Measurements from ENCODE around the gene NKTR. TPM values are rescaled to one million over a fixed set of nuclear protein-coding genes. Genes with fewer than 3 reads are reported as not detected.
A peak's percentile ranks its signal among the peaks of the same experiment; 100 is the strongest.

The NKTR gene
- total and polyA plus RNA-seq, 2 of the 13 experiments (the other 11 are each of a cell fraction or from before 2014, with no cell fraction given): 41.3 to 59.6 TPM

GRCh38 chr3:42581709-42582473 lies 18.6 kb upstream of the NKTR start, which contains the start of gene SEC22C (continued):
- TF ChIP-seq KDM4B (CRISPR knock-in tag; IDR thresholded peaks at IDR 0.05) (no peak; the same call in 1 of the 2 replicates), ZNF773 (CRISPR knock-in tag; IDR thresholded peaks at IDR 0.05; ENCODE audit: borderline replicate concordance) (no peak; the same call in 1 of the 2 replicates), ZNF431 (CRISPR knock-in tag; IDR thresholded peaks at IDR 0.05; ENCODE audit: borderline replicate concordance, low read depth) (no peak), CTCF (CRISPR knock-in tag; IDR thresholded peaks at IDR 0.05) (peak; percentile 80), ZNF556 (CRISPR knock-in tag; IDR thresholded peaks at IDR 0.05; ENCODE audit: borderline replicate concordance) (no peak; the same call in 1 of the 2 replicates), ADNP (CRISPR knock-in tag; IDR thresholded peaks at IDR 0.05) (no peak), TFDP2 (CRISPR knock-in tag; IDR thresholded peaks at IDR 0.05) (peak; percentile 94), ZNF30 (CRISPR knock-in tag; IDR thresholded peaks at IDR 0.05) (no peak), ZFP90 (CRISPR knock-in tag; IDR thresholded peaks at IDR 0.05; ENCODE audit: borderline replicate concordance) (no peak; the same call in 1 of the 2 replicates), ZNF275 (CRISPR knock-in tag; IDR thresholded peaks at IDR 0.05; ENCODE audit: borderline replicate concordance) (no peak), ZBTB25 (CRISPR knock-in tag; IDR thresholded peaks at IDR 0.05) (peak; percentile 55; the same call in 1 of the 2 replicates), LCORL (IDR thresholded peaks at IDR 0.05) (no peak), LCORL (CRISPR knock-in tag; IDR thresholded peaks at IDR 0.05) (peak; percentile 72), YEATS2 (CRISPR knock-in tag; IDR thresholded peaks at IDR 0.05; ENCODE audit: borderline replicate concordance) (0 out of 2 replicates have a peak, but pooled peaks have one; percentile 47), HNF4G (IDR thresholded peaks at IDR 0.05; ENCODE audit: borderline replicate concordance, low read depth, low read length) (no peak), HNF4G (CRISPR knock-in tag; IDR thresholded peaks at IDR 0.05; ENCODE audit: borderline replicate concordance, low read depth) (no peak), MATR3 (CRISPR knock-in tag; IDR thresholded peaks at IDR 0.05) (no peak), GFI1 (CRISPR knock-in tag; IDR thresholded peaks at IDR 0.05; ENCODE audit: borderline replicate concordance) (no peak; the same call in 1 of the 2 replicates), CSRNP2 (CRISPR knock-in tag; conservative IDR thresholded peaks at IDR 0.05; ENCODE audit: low read depth) (no peak), BORCS8-MEF2B (CRISPR knock-in tag; IDR thresholded peaks at IDR 0.05) (peak; percentile 56; the same call in 1 of the 2 replicates), MTA1 (CRISPR knock-in tag; IDR thresholded peaks at IDR 0.05; ENCODE audit: borderline replicate concordance) (no peak), ZNF589 (CRISPR knock-in tag; conservative IDR thresholded peaks at IDR 0.05) (peak; percentile 79; the same call in 1 of the 2 replicates), SSRP1 (CRISPR knock-in tag; IDR thresholded peaks at IDR 0.05) (no peak)
